Naive thymus-derived CD8-positive, alpha-beta T cell (primary cell): ENCODE results near the gene NES. TPM values are rescaled to one million over a fixed set of nuclear protein-coding genes. Genes with fewer than 3 reads are reported as not detected.

Experiments used
- ATAC-seq, 2 donors: fragments of 150-1000 bp; cut with Tn5 transposase in 1 of 2; sonication (Bioruptor Pico), chemical (Tn5 transposase) in 1 of 2; 1 replicate in 1 of 2; 2 replicates in 1 of 2; pipeline ENCODE4 v1.10.0; 2021; ENCODE audit warnings: mild to moderate bottlenecking in 2 of 2, moderate library complexity in 2 of 2
- POLR2A ChIA-PET: fragments of 350-600 bp; sonication (Branson Sonifier 250); formaldehyde crosslinking; loops from one replicate; lab custom pipeline; 2021; ENCODE audit warnings: antibody characterized with exemption; lab: Charles Lee
- DNase-seq, 10 donors: peaks; one replicate each; pipeline versions ENCODE4 v3.0.0 to v3.0.0-alpha.2; 2020 to 2022
- H3K27ac Mint-ChIP-seq, 10 donors: one replicate each; pipeline ENCODE4 v1.8.0; 2020 to 2022; ENCODE audit warnings: mild to moderate bottlenecking in 10 of 10, mixed read lengths in 10 of 10, moderate library complexity in 4 of 10, inconsistent platforms in 1 of 10
- H3K27me3 Mint-ChIP-seq, 5 donors: one replicate each; pipeline ENCODE4 v1.8.0; 2021 to 2022; ENCODE audit warnings: mixed read lengths in 5 of 5
- H3K36me3 Mint-ChIP-seq, 3 donors: one replicate each; pipeline ENCODE4 v1.8.0; 2020 to 2022; ENCODE audit warnings: mixed read lengths in 3 of 3, mild to moderate bottlenecking in 2 of 3, inconsistent platforms in 1 of 3
- H3K4me1 Mint-ChIP-seq, 4 donors: one replicate each; pipeline ENCODE4 v1.8.0; 2021 to 2022; ENCODE audit warnings: mixed read lengths in 4 of 4
- H3K4me3 Mint-ChIP-seq, 10 donors: one replicate each; pipeline ENCODE4 v1.8.0; 2020 to 2022; ENCODE audit warnings: mild to moderate bottlenecking in 10 of 10, mixed read lengths in 10 of 10, moderate library complexity in 6 of 10, inconsistent platforms in 1 of 10
- H3K9me3 Mint-ChIP-seq, 9 donors: one replicate each; pipeline ENCODE4 v1.8.0; 2020 to 2022; ENCODE audit warnings: mixed read lengths in 9 of 9, mild to moderate bottlenecking in 3 of 9, inconsistent platforms in 1 of 9, moderate library complexity in 1 of 9
- polyA plus RNA-seq, 3 donors: library from polyadenylated mRNA; unstranded; fragments of 300-500 nt; fragmentation: Illumina TruSeq; gene quantifications; one replicate each; pipeline ENCODE4 v1.2.3, GENCODE V29; 2021
- total RNA-seq, 8 experiments: library from RNA in 2 of 8; stranded (reverse) in 2 of 8; gene quantifications; one replicate each; pipeline ENCODE4 v1.2.3 and lab custom pipeline; 2021 to 2026

Gene NES
- total and polyA plus RNA-seq, 5 experiments from 2014 or later: not detected

- H3K36me3 Mint-ChIP-seq: no peaks in the 10 kb centered on the region
- POLR2A ChIA-PET: no interaction called here
- H3K27ac Mint-ChIP-seq: peak overlapping the region in 1 of 10 donors; percentile 9
- H3K9me3 Mint-ChIP-seq: no peaks in the 10 kb centered on the region
- H3K4me3 Mint-ChIP-seq: peak overlapping the region in 1 of 10 donors; percentile 0
- DNase-seq (no peak), ATAC-seq (no peak)
- H3K4me1 Mint-ChIP-seq: peaks cover 12 to 42% (median 16%) of the 10 kb centered on the region in 4 donors
- peaks cover 0 to 5% (median 0%) of the 10 kb centered on the region in 5 donors for H3K27me3 Mint-ChIP-seq
These were observed 11.7 kb downstream of the NES start for GRCh38 chr1:156665539-156665938.

GRCh38 chr1:156664767-156665411 lies 12.3 kb downstream of the NES start:
- Mint-ChIP-seq H3K36me3 (no peaks in the 10 kb centered on the region), H3K27me3 (peaks cover 0 to 5% (median 0%) of the 10 kb centered on the region in 5 donors), H3K4me1 (peaks cover 16 to 49% (median 22%) of the 10 kb centered on the region in 4 donors), H3K4me3 (no peak overlapping the region), H3K27ac (no peak overlapping the region), H3K9me3 (no peaks in the 10 kb centered on the region)
- ATAC-seq (no peak), DNase-seq (no peak)
- POLR2A ChIA-PET: no interaction called here

GRCh38 chr1:156664046-156664766 lies 13.0 kb downstream of the NES start:
- no peak overlapping the region for H3K4me3 Mint-ChIP-seq
- DNase-seq (no peak), ATAC-seq (no peak)
- no peaks in the 10 kb centered on the region for H3K36me3 Mint-ChIP-seq
- peaks cover 0 to 5% (median 0%) of the 10 kb centered on the region in 5 donors for H3K27me3 Mint-ChIP-seq
- peaks cover 22 to 56% (median 29%) of the 10 kb centered on the region in 4 donors for H3K4me1 Mint-ChIP-seq
- H3K27ac Mint-ChIP-seq: peak overlapping the region in 1 of 10 donors; percentile 27
- POLR2A ChIA-PET: no interaction called here
- no peaks in the 10 kb centered on the region for H3K9me3 Mint-ChIP-seq

- ATAC-seq (no peak), DNase-seq (no peak)
- H3K4me1 Mint-ChIP-seq: peaks cover 22 to 61% (median 36%) of the 10 kb centered on the region in 4 donors
- peaks cover 0 to 5% (median 0%) of the 10 kb centered on the region in 5 donors for H3K27me3 Mint-ChIP-seq
- POLR2A ChIA-PET: no interaction called here
- no peak overlapping the region for H3K27ac Mint-ChIP-seq
- no peak overlapping the region for H3K4me3 Mint-ChIP-seq
- H3K9me3 Mint-ChIP-seq: no peaks in the 10 kb centered on the region
- no peaks in the 10 kb centered on the region for H3K36me3 Mint-ChIP-seq
These were observed 14.0 kb downstream of the NES start for GRCh38 chr1:156663178-156663577.

- ATAC-seq (no peak), DNase-seq (no peak)
- Mint-ChIP-seq H3K27me3 (peaks cover 0 to 5% (median under 1%) of the 10 kb centered on the region in 5 donors), H3K36me3 (no peaks in the 10 kb centered on the region), H3K4me1 (peaks cover 25 to 62% (median 40%) of the 10 kb centered on the region in 4 donors), H3K9me3 (no peaks in the 10 kb centered on the region), H3K27ac (peak overlapping the region in 3 of 10 donors; percentile 12 to 65 (median 60)), H3K4me3 (no peak overlapping the region)
- POLR2A ChIA-PET: no interaction called here
These were observed 14.5 kb downstream of the NES start for GRCh38 chr1:156662800-156663055.

DNA sequence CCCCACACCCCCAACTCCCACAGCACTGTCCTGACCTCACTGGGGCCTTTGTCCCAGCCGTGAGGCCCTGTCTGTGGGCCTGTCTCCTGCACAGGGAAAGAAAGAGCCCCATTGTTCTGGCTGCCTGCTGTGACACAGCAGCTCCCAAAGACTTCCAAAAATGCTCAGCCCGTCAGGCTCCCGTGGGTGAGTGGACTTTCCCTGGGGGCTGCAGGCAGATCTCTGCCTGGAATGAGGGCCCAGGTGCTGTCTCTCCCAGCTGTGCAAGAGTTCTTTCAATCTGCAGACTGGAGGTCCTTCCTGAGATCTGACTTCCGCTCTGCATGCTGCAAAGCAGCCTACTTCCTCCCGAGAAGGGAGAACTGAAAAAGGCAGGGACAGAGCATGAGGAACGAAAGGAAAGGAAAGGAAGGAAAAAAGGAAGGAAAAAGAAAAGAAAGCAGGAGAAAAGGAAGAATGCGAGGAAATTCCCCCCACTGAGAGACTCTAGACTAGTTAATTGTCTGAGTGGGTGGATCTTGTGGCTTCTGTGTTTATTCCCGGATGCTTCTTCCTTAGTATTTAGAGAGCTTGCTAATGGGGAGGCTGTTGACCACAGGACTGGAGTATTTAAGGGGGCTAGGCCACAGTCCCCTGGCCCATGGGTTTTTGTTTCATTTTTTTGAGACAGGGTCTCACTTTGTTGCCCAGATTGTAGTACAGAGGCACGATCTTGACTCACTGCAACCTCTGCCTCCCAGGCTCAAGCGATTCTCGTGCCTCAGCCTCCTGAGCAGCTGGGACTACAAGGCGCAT lies 15.0 kb downstream of the NES start:
- no peak for ATAC-seq

DNA sequence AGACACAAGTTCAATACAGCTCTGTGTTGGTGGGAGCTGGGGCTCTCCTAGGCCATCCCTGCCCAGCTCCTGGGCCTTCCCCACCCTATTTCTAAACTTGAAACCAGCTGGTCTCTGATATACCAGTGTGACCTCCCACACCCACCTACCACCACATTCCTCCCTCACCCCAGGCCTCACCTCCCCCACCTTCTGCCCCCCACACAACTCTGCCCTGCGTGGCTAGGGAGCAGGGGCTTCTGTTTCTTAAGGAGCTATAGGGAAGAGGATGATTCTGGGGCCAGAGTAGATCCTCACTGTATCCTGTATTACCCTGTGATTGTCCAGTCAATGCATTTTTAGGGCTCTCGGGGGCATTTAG lies 16.5 kb downstream of the NES start:
- Mint-ChIP-seq H3K4me3 (peak overlapping the region in 2 of 10 donors; percentile 22 to 31), H3K9me3 (no peaks in the 10 kb centered on the region), H3K27me3 (peaks cover 11 to 20% (median 19%) of the 10 kb centered on the region in 5 donors), H3K36me3 (no peaks in the 10 kb centered on the region), H3K4me1 (peaks cover 34 to 75% (median 57%) of the 10 kb centered on the region in 4 donors), H3K27ac (peak overlapping the region in 2 of 10 donors; percentile 8 to 73)
- ATAC-seq (no peak), DNase-seq (no peak)
- POLR2A ChIA-PET: no interaction called here

More for the DNA sequence above, 15.0 kb downstream of the NES start:
- H3K27me3 Mint-ChIP-seq: peaks cover 3 to 10% (median 6%) of the 10 kb centered on the region in 5 donors
- DNase-seq: no peak
- H3K4me3 Mint-ChIP-seq: peak overlapping the region in 2 of 10 donors; percentile 1 to 36
- no peaks in the 10 kb centered on the region for H3K9me3 Mint-ChIP-seq
- peak overlapping the region in 2 of 10 donors; percentile 29 to 53 for H3K27ac Mint-ChIP-seq
- POLR2A ChIA-PET: no interaction called here
- peaks cover 29 to 67% (median 45%) of the 10 kb centered on the region in 4 donors for H3K4me1 Mint-ChIP-seq
- H3K36me3 Mint-ChIP-seq: no peaks in the 10 kb centered on the region

DNA sequence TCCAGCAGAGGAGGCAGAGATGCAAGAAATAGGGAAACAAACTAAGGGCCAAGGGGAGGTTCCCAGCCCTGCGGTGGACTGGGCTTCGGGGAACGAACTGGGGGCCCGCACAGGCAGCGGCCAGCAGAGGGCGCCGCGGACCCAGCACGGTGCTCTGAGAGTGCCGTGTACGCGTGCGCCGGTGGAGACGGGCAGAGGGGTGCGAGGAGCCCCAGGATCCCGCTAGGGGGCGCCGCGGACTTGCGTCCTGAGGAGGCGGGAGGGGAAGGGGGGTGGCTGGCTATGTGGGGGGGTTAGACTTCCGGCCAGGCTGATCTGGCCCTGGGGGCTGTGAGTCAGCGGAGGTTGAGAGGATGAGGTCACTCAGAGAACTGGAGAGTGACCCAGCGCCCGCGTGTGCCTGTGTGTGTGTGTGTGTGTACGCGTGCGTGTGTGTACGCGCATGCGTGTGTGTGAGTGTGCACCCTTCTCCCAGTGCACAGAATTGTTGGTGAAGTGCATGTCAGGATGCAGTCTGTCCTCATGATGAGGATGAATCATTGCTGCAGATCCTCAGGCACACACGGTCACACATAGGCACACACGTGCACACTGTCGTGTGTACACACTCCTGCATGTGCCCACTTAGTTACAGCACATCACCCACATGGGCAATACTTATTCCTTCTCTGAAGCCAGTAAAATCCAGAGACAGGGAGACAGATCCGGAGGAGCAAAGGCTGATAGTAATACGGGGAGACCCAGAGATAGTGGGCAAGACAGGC lies 17.0 kb downstream of the NES start:
- POLR2A ChIA-PET: interaction anchor here (1.4 kb wide), 1 partner anchor 46 kb away, joined by 4 read pairs; no protein-coding TSS in a partner anchor
- Mint-ChIP-seq H3K27ac (peak overlapping the region; percentile 27 to 87 (median 64)), H3K4me3 (peak overlapping the region; percentile 25 to 83 (median 52)), H3K9me3 (no peaks in the 10 kb centered on the region), H3K36me3 (no peaks in the 10 kb centered on the region), H3K27me3 (peaks cover 16 to 26% (median 23%) of the 10 kb centered on the region in 5 donors), H3K4me1 (peaks cover 33 to 71% (median 57%) of the 10 kb centered on the region in 4 donors)
- peak; percentile 82 to 98 (median 90) for DNase-seq
- ATAC-seq: peak; percentile 85 to 89

GRCh38 chr1:156659661-156659987 lies 17.6 kb downstream of the NES start:
- no peak for DNase-seq
- H3K9me3 Mint-ChIP-seq: no peaks in the 10 kb centered on the region
- H3K4me3 Mint-ChIP-seq: peak overlapping the region; percentile 6 to 83 (median 52)
- peak overlapping the region in 9 of 10 donors; percentile 12 to 87 (median 65) for H3K27ac Mint-ChIP-seq
- H3K4me1 Mint-ChIP-seq: peaks cover 33 to 68% (median 57%) of the 10 kb centered on the region in 4 donors
- H3K36me3 Mint-ChIP-seq: no peaks in the 10 kb centered on the region
- peaks cover 19 to 31% (median 29%) of the 10 kb centered on the region in 5 donors for H3K27me3 Mint-ChIP-seq
- no peak for ATAC-seq
- POLR2A ChIA-PET: interaction anchor here (1.4 kb wide), 1 partner anchor 47 kb away, joined by 4 read pairs; no protein-coding TSS in a partner anchor

- peaks cover 31 to 64% (median 57%) of the 10 kb centered on the region in 4 donors for H3K4me1 Mint-ChIP-seq
These were observed 18.1 kb downstream of the NES start for GRCh38 chr1:156658945-156659574.

GRCh38 chr1:156658496-156658895 lies 18.7 kb downstream of the NES start:
- DNase-seq (no peak), ATAC-seq (no peak)
- Mint-ChIP-seq H3K27me3 (peaks cover 29 to 42% (median 39%) of the 10 kb centered on the region in 5 donors), H3K4me1 (peaks cover 31 to 63% (median 57%) of the 10 kb centered on the region in 4 donors), H3K27ac (no peak overlapping the region), H3K36me3 (peaks cover 0 to 2% (median 0%) of the 10 kb centered on the region in 3 donors), H3K4me3 (peak overlapping the region in 4 of 10 donors; percentile 7 to 84 (median 39)), H3K9me3 (no peaks in the 10 kb centered on the region)
- POLR2A ChIA-PET: no interaction called here

More at GRCh38 chr1:156658945-156659574, 18.1 kb downstream of the NES start:
- POLR2A ChIA-PET: interaction anchor here (1.4 kb wide), 1 partner anchor 47 kb away, joined by 4 read pairs; no protein-coding TSS in a partner anchor
- peak overlapping the region in 5 of 10 donors; percentile 36 to 84 (median 50) for H3K4me3 Mint-ChIP-seq
- peaks cover 0 to 2% (median 0%) of the 10 kb centered on the region in 3 donors for H3K36me3 Mint-ChIP-seq
- no peak for DNase-seq
- peak overlapping the region in 4 of 10 donors; percentile 13 to 87 (median 52) for H3K27ac Mint-ChIP-seq
- no peaks in the 10 kb centered on the region for H3K9me3 Mint-ChIP-seq
- peaks cover 24 to 37% (median 34%) of the 10 kb centered on the region in 5 donors for H3K27me3 Mint-ChIP-seq
- no peak for ATAC-seq
